BLaER1 treated with 17β-estradiol and CSF1 and Interleukin-3, amounts not matched to agents 10 nM and 100 nM (cell line): ENCODE data around the gene COL15A1.

Experiments
- H3K27ac ChIP-seq, 11 experiments: shearing (Covaris generic); formaldehyde crosslinking; 2 replicates each; pipeline ENCODE4 v1.8.1; 2022
- H3K27me3 ChIP-seq, 11 experiments: shearing (Covaris generic); formaldehyde crosslinking; 2 replicates each; pipeline ENCODE4 v1.8.1; 2022
- H3K36me3 ChIP-seq, 11 experiments: shearing (Covaris generic); formaldehyde crosslinking; 2 replicates each; pipeline ENCODE4 v1.8.1; 2022
- H3K4me1 ChIP-seq, 10 experiments: shearing (Covaris generic); formaldehyde crosslinking; 2 replicates each; pipeline ENCODE4 v1.8.1; 2022
- H3K4me2 ChIP-seq, 11 experiments: shearing (Covaris generic); formaldehyde crosslinking; 2 replicates each; pipeline ENCODE4 v1.8.1; 2022
- H3K4me3 ChIP-seq, 10 experiments: shearing (Covaris generic); formaldehyde crosslinking; 2 replicates each; pipeline ENCODE4 v1.8.1; 2022
- H3K9ac ChIP-seq, 11 experiments: shearing (Covaris generic); formaldehyde crosslinking; 2 replicates each; pipeline ENCODE4 v1.8.1; 2022
- H3K9me3 ChIP-seq, 11 experiments: shearing (Covaris generic); formaldehyde crosslinking; replicated peaks in 1 of 11; 2 replicates each; pipeline ENCODE4 v1.8.1; 2022
- H4K20me1 ChIP-seq, 11 experiments: shearing (Covaris generic); formaldehyde crosslinking; 2 replicates each; pipeline ENCODE4 v1.8.1; 2022
- Cebpa-rat ChIP-seq, 11 experiments: shearing (Covaris generic); IDR thresholded peaks; 2 replicates each; pipeline ENCODE4 v1.8.1; 2022

COL15A1 gene

GRCh38 chr9:99063522-99063921 lies 119.8 kb downstream of the COL15A1 start:
- Histone ChIP-seq H3K36me3 (no peaks in the 10 kb centered on the region), H4K20me1 (no peaks in the 10 kb centered on the region), H3K27me3 (no peaks in the 10 kb centered on the region), H3K4me1 (peaks cover 25 to 55% (median 26%) of the 10 kb centered on the region in 10 experiments), H3K4me3 (no peak overlapping the region), H3K4me2 (no peak overlapping the region), H3K9ac (no peak overlapping the region), H3K27ac (no peak overlapping the region), H3K9me3 (no peaks in the 10 kb centered on the region)
- TF ChIP-seq Cebpa-rat (IDR thresholded peaks at IDR 0.05), result no peak

GRCh38 chr9:99066571-99066970 lies 122.9 kb downstream of the COL15A1 start:
- H4K20me1 ChIP-seq, result no peaks in the 10 kb centered on the region
- H3K36me3 ChIP-seq, result no peaks in the 10 kb centered on the region
- H3K9ac ChIP-seq, result no peak overlapping the region
- no peak for TF ChIP-seq Cebpa-rat (IDR thresholded peaks at IDR 0.05)
- H3K4me3 ChIP-seq, result no peak overlapping the region
- H3K4me1 ChIP-seq, result peaks cover 0 to 44% (median 16%) of the 10 kb centered on the region in 10 experiments; a peak in 15 of 20 replicates
- no peak overlapping the region for H3K27ac ChIP-seq
- no peaks in the 10 kb centered on the region for H3K27me3 ChIP-seq
- no peaks in the 10 kb centered on the region for H3K9me3 ChIP-seq
- H3K4me2 ChIP-seq, result no peak overlapping the region

DNA sequence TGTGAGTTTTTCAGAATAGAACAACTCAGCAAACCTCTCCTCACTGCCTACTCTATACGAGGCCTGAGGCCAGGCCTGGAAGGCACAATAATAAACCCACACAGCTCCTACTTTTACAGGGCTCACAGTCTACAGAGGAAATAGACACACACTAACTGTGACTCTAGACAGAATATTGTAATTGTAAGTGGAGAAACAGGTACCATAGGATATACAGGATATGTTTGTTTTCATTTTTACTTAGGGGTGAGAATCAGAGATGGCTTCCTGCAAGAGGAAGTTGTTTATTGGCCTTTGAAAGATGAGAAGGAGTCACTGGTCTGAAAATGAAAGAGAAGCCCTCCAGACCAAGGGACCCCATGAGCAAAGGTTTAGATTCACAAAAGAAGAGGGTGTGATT lies 125.4 kb downstream of the COL15A1 start:
- Histone ChIP-seq H3K9ac (no peak overlapping the region), H3K36me3 (no peaks in the 10 kb centered on the region)
- no peak for TF ChIP-seq Cebpa-rat (IDR thresholded peaks at IDR 0.05)

GRCh38 chr9:99069546-99069945 lies 125.8 kb downstream of the COL15A1 start:
- H3K27ac ChIP-seq, result peak overlapping the region in 3 of 11 experiments; percentile 3 to 29 (median 26); a peak in 2 of 22 replicates
- no peaks in the 10 kb centered on the region for H4K20me1 ChIP-seq
- H3K9ac ChIP-seq, result no peak overlapping the region
- H3K9me3 ChIP-seq, result no peaks in the 10 kb centered on the region
- no peaks in the 10 kb centered on the region for H3K27me3 ChIP-seq
- TF ChIP-seq Cebpa-rat (IDR thresholded peaks at IDR 0.05), result no peak
- no peaks in the 10 kb centered on the region for H3K36me3 ChIP-seq
- H3K4me1 ChIP-seq, result peaks cover 0 to 25% (median 18%) of the 10 kb centered on the region in 10 experiments; a peak in 15 of 20 replicates
- no peak overlapping the region for H3K4me3 ChIP-seq
- H3K4me2 ChIP-seq, result peak overlapping the region in 8 of 11 experiments; percentile 6 to 45 (median 14); a peak in 7 of 22 replicates

More for the DNA sequence above, 125.4 kb downstream of the COL15A1 start:
- peak overlapping the region in 8 of 11 experiments; percentile 6 to 45 (median 14); a peak in 7 of 22 replicates for H3K4me2 ChIP-seq
- no peaks in the 10 kb centered on the region for H4K20me1 ChIP-seq
- H3K27me3 ChIP-seq, result no peaks in the 10 kb centered on the region
- no peaks in the 10 kb centered on the region for H3K9me3 ChIP-seq
- peak overlapping the region in 3 of 11 experiments; percentile 3 to 29 (median 26); a peak in 2 of 22 replicates for H3K27ac ChIP-seq
- H3K4me1 ChIP-seq, result peaks cover 0 to 28% (median 18%) of the 10 kb centered on the region in 10 experiments; a peak in 15 of 20 replicates
- H3K4me3 ChIP-seq, result no peak overlapping the region

- H3K4me3 ChIP-seq, result no peak overlapping the region
- no peak for TF ChIP-seq Cebpa-rat (IDR thresholded peaks at IDR 0.05)
- H3K4me2 ChIP-seq, result peak overlapping the region in 4 of 11 experiments; percentile 14 to 47 (median 27); a peak in 4 of 22 replicates
- H3K27ac ChIP-seq, result 0 out of 22 replicates have a peak overlapping the region, but pooled peaks of 1 of the 11 experiments have one; percentile 4
- H3K9me3 ChIP-seq, result no peaks in the 10 kb centered on the region
- peaks cover 0 to 25% (median 18%) of the 10 kb centered on the region in 10 experiments; a peak in 15 of 20 replicates for H3K4me1 ChIP-seq
- no peak overlapping the region for H3K9ac ChIP-seq
- H3K27me3 ChIP-seq, result no peaks in the 10 kb centered on the region
- H3K36me3 ChIP-seq, result no peaks in the 10 kb centered on the region
- H4K20me1 ChIP-seq, result no peaks in the 10 kb centered on the region
Observed at GRCh38 chr9:99070681-99071080, 127.0 kb downstream of the COL15A1 start.

DNA sequence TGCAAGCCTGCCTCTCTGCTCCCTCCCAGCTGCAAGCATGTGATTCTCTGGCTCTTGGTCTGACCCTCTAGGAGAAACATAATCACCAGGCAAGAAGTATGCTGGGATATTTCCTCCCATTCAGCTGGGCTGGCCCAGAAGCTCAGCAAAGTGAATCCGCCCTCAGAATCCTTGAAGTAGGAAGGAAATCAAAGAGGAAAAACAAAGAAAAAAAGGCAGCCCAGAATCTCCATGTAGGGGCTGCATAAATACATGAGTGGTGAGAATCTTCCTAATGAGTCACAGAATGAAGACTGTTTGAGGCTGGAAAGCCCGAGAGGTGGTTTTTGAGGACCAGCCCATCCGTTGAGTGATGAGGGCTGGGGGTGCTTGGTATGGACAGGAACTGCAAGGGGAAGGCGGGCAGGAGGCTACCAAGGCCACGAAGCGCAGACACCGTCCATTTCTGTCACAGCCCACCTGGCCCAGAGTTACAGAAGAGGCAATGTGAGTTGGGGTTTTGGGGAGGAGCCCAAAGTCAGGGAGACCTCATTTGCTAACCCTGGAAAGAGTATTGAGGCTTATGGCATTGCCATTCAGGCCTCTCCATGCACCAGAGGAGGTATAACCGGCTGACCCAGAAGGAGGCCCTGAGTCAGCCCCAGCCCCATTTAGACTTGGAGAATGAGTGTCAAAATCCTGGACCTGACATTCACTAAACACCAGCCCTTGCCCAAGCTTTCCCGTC lies 127.8 kb downstream of the COL15A1 start:
- Histone ChIP-seq H3K4me3 (no peak overlapping the region), H3K9me3 (no peaks in the 10 kb centered on the region), H3K4me2 (peak overlapping the region in 6 of 11 experiments; percentile 14 to 49 (median 37); a peak in 10 of 22 replicates), H3K4me1 (peaks cover 3 to 28% (median 20%) of the 10 kb centered on the region in 10 experiments), H3K27ac (0 out of 22 replicates have a peak overlapping the region, but pooled peaks of 2 of the 11 experiments have one; percentile 4 to 8), H3K36me3 (no peaks in the 10 kb centered on the region), H3K27me3 (no peaks in the 10 kb centered on the region), H4K20me1 (no peaks in the 10 kb centered on the region), H3K9ac (no peak overlapping the region)
- TF ChIP-seq Cebpa-rat (IDR thresholded peaks at IDR 0.05), result no peak

DNA sequence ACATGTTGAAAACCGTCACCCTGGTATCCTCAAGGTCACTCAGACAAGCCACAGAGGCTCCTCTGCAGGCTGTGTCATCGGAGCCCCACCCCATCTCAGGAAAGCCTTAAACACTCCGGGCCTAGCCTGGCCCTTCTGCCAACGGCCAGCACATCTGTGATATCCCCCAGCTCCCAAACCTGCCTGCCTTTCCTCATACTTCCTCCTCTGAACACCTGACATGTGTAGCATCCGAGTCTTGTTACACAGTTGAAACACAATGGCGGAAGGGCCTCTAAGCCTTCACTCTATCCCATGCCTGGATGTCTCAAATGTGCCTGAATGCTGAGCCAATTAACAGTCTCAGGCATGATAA lies 128.3 kb downstream of the COL15A1 start:
- H3K27me3 ChIP-seq, result no peaks in the 10 kb centered on the region
- H3K4me1 ChIP-seq, result peaks cover 8 to 33% (median 26%) of the 10 kb centered on the region in 10 experiments
- no peaks in the 10 kb centered on the region for H3K9me3 ChIP-seq
- H3K27ac ChIP-seq, result 0 out of 22 replicates have a peak overlapping the region, but pooled peaks of 1 of the 11 experiments have one; percentile 8
- no peak overlapping the region for H3K4me3 ChIP-seq
- H4K20me1 ChIP-seq, result no peaks in the 10 kb centered on the region
- H3K36me3 ChIP-seq, result no peaks in the 10 kb centered on the region
- no peak overlapping the region for H3K9ac ChIP-seq
- peak overlapping the region in 4 of 11 experiments; percentile 24 to 49 (median 38); a peak in 7 of 22 replicates for H3K4me2 ChIP-seq
- TF ChIP-seq Cebpa-rat (IDR thresholded peaks at IDR 0.05), result no peak

- Histone ChIP-seq H3K9me3 (no peaks in the 10 kb centered on the region), H3K36me3 (no peaks in the 10 kb centered on the region), H3K4me1 (peaks cover 9 to 36% (median 29%) of the 10 kb centered on the region in 10 experiments), H4K20me1 (no peaks in the 10 kb centered on the region), H3K27me3 (no peaks in the 10 kb centered on the region), H3K27ac (no peak overlapping the region), H3K4me2 (no peak overlapping the region), H3K4me3 (no peak overlapping the region), H3K9ac (no peak overlapping the region)
- no peak for TF ChIP-seq Cebpa-rat (IDR thresholded peaks at IDR 0.05)
Observed at GRCh38 chr9:99073347-99073746, 129.6 kb downstream of the COL15A1 start.

DNA sequence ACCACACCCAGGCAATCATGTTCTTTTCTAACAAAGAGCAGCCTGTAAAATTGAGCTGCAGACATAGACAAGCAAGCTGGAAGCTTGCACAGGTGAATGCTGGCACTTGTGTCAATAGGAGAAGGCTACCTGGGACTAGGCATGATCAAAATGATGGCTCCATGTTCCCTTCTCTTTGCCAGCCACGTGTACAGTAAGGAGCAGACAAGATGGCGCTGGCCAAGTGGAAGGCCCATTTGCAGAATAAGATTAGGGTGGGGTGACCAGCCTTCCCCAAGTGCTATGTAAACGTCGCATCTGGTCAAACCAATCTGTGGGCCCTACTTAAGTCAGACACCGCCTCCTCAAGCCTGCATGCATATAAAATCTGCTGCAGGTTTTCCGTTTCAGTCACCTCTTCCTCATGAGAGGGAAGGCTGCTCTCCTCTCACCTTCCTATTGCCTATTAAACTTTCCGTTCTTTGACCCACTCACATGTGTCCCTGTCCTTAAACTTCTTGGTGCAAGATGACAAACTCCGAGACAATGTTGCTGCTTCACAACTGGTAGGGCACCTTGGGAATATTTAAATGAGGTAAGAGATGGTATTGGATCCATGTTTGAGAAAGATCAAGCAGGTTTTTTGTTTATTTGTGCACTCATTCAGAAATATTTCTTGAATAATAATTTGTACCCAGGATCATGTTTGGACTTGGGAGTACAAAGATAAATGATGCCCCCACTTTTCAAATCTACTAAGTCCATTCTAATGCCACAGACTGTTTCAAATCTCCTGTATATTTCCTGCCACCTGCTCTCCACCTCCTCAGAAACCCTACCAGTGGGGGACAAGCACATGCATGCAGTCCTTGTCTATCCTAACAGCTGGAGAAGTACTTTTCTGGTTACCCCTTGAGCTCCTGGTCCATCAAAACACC lies 130.5 kb downstream of the COL15A1 start:
- H4K20me1 ChIP-seq, result no peaks in the 10 kb centered on the region
- no peak overlapping the region for H3K4me3 ChIP-seq
- TF ChIP-seq Cebpa-rat (IDR thresholded peaks at IDR 0.05), result no peak
- H3K4me2 ChIP-seq, result no peak overlapping the region
- no peak overlapping the region for H3K27ac ChIP-seq
- no peak overlapping the region for H3K9ac ChIP-seq
- H3K9me3 ChIP-seq, result no peaks in the 10 kb centered on the region
- H3K27me3 ChIP-seq, result no peaks in the 10 kb centered on the region
- no peaks in the 10 kb centered on the region for H3K36me3 ChIP-seq
- peaks cover 9 to 33% (median 24%) of the 10 kb centered on the region in 10 experiments for H3K4me1 ChIP-seq
